ENCODE measurements around the gene CYBA. TPM values are rescaled to one million over a fixed set of nuclear protein-coding genes. Genes with fewer than 3 reads are reported as not detected.

The CYBA gene
- total and polyA plus RNA-seq, 2 of the 13 experiments (the other 11 are each of a cell fraction or from before 2014, with no cell fraction given), result 196 to 250 TPM

DNA sequence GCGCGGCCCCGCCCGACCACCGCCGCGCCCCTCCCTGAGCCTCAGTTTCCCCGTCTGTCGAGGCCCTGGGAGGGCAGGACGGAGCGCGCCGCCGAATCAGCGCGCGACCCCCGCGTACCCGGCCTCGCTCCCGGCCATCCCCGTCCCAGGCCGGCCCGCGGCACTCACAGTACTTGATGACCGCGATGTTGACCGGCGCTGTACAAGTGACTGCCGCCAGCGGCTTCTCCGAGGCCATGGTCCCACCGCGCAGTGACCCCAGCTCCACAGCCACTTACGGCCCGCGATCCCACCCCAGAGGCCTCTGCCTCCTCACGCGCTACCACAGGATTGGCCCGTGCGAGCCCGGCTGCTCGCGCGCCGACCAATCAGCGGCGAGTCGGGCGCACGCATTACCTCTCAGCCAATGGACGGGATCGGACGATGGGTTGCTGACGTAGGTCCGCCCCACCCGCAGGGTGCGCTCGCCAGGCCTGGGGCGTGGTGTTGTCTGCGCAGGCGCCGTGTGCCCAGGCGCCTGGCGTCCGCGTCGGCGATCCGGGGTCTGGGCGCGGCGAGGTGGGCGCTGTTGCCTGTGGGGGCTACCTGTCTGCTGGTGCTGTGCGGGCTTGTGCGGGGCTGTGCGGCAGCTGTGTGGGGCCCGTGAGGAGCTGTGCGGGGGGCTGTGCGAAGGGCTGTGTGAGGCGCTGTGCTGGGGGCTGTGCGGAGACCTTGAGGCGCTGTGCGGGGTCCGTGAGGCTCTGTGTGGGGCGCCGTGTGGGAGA, 12.2 kb upstream of the CYBA start, which contains the start of gene MVD (continued):
- peak; percentile 82 for TF ChIP-seq YEATS2 (CRISPR knock-in tag; IDR thresholded peaks at IDR 0.05; ENCODE audit: borderline replicate concordance)
- 0 out of 2 replicates have a peak, but pooled peaks have one; percentile 50 for TF ChIP-seq ZFP36L2 (CRISPR knock-in tag; IDR thresholded peaks at IDR 0.05)
- TF ChIP-seq ERF (CRISPR knock-in tag; IDR thresholded peaks at IDR 0.05), result peak; percentile 95
- TF ChIP-seq, protein P1, sequence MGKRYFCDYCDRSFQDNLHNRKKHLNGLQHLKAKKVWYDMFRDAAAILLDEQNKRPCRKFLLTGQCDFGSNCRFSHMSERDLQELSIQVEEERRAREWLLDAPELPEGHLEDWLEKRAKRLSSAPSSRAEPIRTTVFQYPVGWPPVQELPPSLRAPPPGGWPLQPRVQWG (CRISPR knock-in tag; IDR thresholded peaks at IDR 0.05; ENCODE audit: borderline replicate concordance, low read depth), result no peak
- TF ChIP-seq ZNF619 (CRISPR knock-in tag; IDR thresholded peaks at IDR 0.05), result peak; percentile 79; the same call in 1 of the 2 replicates
- TF ChIP-seq NFIB (CRISPR knock-in tag; IDR thresholded peaks at IDR 0.05; ENCODE audit: borderline replicate concordance), result no peak
- no peak for TF ChIP-seq ZMYM2 (CRISPR knock-in tag; IDR thresholded peaks at IDR 0.05)
- TF ChIP-seq SIN3A (IDR thresholded peaks at IDR 0.05; ENCODE audit: borderline replicate concordance, low read depth, low read length), result peak; percentile 96; the same call in 1 of the 2 replicates
- no peak for TF ChIP-seq SNRNP70 (IDR thresholded peaks at IDR 0.05; ENCODE audit: low read depth, low read length)
- TF ChIP-seq ATF7-NPFF (CRISPR knock-in tag; IDR thresholded peaks at IDR 0.05; ENCODE audit: low read depth), result peak; percentile 92
- peak; percentile 86; the same call in 1 of the 2 replicates for TF ChIP-seq ZFP36L1 (CRISPR knock-in tag; IDR thresholded peaks at IDR 0.05)
- peak; percentile 84 for TF ChIP-seq GMEB2 (CRISPR knock-in tag; IDR thresholded peaks at IDR 0.05; ENCODE audit: low read depth)
- TF ChIP-seq, protein P2, sequence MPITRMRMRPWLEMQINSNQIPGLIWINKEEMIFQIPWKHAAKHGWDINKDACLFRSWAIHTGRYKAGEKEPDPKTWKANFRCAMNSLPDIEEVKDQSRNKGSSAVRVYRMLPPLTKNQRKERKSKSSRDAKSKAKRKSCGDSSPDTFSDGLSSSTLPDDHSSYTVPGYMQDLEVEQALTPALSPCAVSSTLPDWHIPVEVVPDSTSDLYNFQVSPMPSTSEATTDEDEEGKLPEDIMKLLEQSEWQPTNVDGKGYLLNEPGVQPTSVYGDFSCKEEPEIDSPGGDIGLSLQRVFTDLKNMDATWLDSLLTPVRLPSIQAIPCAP (CRISPR knock-in tag; IDR thresholded peaks at IDR 0.05; ENCODE audit: low read depth), result no peak
- 0 out of 2 replicates have a peak, but pooled peaks have one; percentile 46 for TF ChIP-seq ELF3 (CRISPR knock-in tag; IDR thresholded peaks at IDR 0.05)
- TF ChIP-seq ZNF367 (CRISPR knock-in tag; IDR thresholded peaks at IDR 0.05; ENCODE audit: borderline replicate concordance), result peak; percentile 1; the same call in 1 of the 2 replicates
- TF ChIP-seq HOXA5 (CRISPR knock-in tag; IDR thresholded peaks at IDR 0.05), result no peak; the same call in 1 of the 2 replicates
- TF ChIP-seq, protein P3, sequence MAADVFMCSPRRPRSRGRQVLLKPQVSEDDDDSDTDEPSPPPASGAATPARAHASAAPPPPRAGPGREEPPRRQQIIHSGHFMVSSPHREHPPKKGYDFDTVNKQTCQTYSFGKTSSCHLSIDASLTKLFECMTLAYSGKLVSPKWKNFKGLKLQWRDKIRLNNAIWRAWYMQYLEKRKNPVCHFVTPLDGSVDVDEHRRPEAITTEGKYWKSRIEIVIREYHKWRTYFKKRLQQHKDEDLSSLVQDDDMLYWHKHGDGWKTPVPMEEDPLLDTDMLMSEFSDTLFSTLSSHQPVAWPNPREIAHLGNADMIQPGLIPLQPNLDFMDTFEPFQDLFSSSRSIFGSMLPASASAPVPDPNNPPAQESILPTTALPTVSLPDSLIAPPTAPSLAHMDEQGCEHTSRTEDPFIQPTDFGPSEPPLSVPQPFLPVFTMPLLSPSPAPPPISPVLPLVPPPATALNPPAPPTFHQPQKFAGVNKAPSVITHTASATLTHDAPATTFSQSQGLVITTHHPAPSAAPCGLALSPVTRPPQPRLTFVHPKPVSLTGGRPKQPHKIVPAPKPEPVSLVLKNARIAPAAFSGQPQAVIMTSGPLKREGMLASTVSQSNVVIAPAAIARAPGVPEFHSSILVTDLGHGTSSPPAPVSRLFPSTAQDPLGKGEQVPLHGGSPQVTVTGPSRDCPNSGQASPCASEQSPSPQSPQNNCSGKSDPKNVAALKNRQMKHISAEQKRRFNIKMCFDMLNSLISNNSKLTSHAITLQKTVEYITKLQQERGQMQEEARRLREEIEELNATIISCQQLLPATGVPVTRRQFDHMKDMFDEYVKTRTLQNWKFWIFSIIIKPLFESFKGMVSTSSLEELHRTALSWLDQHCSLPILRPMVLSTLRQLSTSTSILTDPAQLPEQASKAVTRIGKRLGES (CRISPR knock-in tag; IDR thresholded peaks at IDR 0.05; ENCODE audit: borderline replicate concordance), result no peak
- TF ChIP-seq ZNF772 (CRISPR knock-in tag; IDR thresholded peaks at IDR 0.05), result peak; percentile 87
- TF ChIP-seq E2F2 (CRISPR knock-in tag; IDR thresholded peaks at IDR 0.05; ENCODE audit: borderline replicate concordance), result peak; percentile 94
- TF ChIP-seq ZBTB2 (CRISPR knock-in tag; IDR thresholded peaks at IDR 0.05; ENCODE audit: low read depth), result 0 out of 2 replicates have a peak, but pooled peaks have one; percentile 21
